Fibroblast of villous mesenchyme (primary cell): ENCODE results near the gene DST. TPM values are rescaled to one million over a fixed set of nuclear protein-coding genes. Genes with fewer than 3 reads are reported as not detected.
A peak's percentile ranks its signal among the peaks of the same experiment; 100 is the strongest.

Experiments used
- DNase-seq: peaks from one replicate; pipeline ENCODE4 v3.0.0-alpha.2; 2010; ENCODE audit warnings: low read depth
- H3K4me3 ChIP-seq: 2 replicates; pipeline ENCODE4 v1.5.1; 2011; ENCODE audit warnings: low read depth, mild to moderate bottlenecking, low read length
- total RNA-seq: library from RNA; depleted of rRNA; stranded (reverse); fragments of >200 nt; gene quantifications from 2 replicates; pipeline ENCODE4 v1.2.3, GENCODE V29; 2012
- TF ChIP-seq, protein P1 (sequence below): IDR thresholded peaks from 2 replicates; pipeline ENCODE4 v1.5.1; 2012; ENCODE audit warnings: low read depth, mild to moderate bottlenecking, low read length; ENCODE audit not compliant: insufficient read depth

Gene DST
- 312 and 509 TPM in 2 replicates for total RNA-seq

DNA sequence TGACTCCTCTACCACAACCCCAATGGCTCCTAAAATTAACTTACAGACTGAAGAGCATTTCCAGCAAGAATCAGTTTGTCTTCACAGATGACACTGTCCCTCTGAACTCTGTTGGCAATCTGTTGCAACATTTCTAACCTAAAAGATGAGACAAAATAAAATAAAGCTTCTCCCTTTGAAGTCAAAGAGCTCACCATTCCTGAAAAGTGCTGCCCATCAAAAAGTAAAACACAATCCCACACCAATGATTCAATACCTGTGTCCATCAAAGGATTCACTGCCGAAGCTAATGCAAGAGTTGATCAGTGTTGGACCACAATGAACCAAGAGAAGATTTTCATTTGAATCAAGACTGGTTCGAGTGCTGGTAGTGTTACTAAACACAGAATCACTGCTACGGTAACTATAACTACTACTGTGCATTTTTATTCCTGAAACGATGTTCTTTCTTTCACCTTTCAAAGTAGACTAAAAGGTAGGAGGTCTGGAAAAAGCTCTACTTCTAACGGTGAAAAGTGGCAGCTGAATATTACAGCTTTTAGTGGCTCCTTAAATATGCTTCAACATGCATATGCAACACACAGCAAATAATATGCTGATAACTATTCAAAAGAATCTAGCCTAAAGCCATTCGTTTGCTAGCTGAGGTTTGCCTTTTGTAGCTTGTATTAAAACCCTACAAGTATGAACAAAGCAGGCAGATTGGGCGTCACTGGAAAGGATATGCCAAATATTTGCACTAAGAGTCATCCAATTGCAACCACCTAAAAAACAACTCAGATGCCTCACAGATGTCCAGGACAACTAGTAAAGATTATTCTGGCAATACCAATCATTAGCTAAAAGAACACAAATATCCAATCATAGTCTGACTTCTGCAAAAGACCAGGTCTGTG lies at the start of gene DST:
Gene DST, minus strand, starts transcription at position 524 of the 896 bp plus-strand sequence.
- DNase-seq, result peak; percentile 95
- no peak within 1 kb of the TSS for H3K4me3 ChIP-seq
- TF ChIP-seq, protein P1, sequence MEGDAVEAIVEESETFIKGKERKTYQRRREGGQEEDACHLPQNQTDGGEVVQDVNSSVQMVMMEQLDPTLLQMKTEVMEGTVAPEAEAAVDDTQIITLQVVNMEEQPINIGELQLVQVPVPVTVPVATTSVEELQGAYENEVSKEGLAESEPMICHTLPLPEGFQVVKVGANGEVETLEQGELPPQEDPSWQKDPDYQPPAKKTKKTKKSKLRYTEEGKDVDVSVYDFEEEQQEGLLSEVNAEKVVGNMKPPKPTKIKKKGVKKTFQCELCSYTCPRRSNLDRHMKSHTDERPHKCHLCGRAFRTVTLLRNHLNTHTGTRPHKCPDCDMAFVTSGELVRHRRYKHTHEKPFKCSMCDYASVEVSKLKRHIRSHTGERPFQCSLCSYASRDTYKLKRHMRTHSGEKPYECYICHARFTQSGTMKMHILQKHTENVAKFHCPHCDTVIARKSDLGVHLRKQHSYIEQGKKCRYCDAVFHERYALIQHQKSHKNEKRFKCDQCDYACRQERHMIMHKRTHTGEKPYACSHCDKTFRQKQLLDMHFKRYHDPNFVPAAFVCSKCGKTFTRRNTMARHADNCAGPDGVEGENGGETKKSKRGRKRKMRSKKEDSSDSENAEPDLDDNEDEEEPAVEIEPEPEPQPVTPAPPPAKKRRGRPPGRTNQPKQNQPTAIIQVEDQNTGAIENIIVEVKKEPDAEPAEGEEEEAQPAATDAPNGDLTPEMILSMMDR, result no peak

DNA sequence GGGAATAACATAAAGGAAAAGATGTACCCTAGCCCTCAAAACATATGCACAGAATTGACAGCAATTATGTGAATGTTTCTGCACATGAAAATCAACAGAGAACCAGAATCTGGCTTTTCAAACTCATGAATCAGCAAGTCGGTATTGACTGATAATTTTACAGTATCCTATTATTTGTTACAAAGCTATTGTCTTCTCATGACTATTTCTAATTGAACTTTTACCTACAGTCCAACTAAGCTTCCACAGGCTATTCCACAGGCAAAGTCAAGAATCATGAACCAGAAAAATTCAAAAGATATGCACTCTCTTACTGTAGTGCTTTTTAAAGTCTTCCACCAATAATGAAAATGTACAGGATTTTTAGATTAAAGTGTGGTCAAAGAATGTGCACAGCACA lies 49.1 kb upstream of the DST start:
- TF ChIP-seq, protein P1, result no peak
- DNase-seq, result no peak
- H3K4me3 ChIP-seq, result peak overlapping the region; percentile 60

DNA sequence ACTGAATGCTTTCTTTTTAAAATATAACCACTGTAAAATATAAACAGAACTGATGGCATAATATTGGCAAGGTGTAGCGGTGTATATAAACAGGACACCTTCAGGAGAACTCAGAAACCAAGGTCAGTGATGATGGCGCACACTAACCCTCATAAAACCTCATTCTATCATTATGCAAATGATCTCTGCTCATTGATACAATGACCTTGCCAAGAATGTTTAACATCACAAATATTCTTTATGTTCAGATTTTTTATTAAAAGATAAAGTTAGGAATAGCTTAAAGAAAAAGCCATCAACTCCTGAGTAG lies 48.6 kb upstream of the DST start:
- TF ChIP-seq, protein P1, result no peak
- H3K4me3 ChIP-seq, result peak overlapping the region; percentile 60
- DNase-seq, result no peak

DNA sequence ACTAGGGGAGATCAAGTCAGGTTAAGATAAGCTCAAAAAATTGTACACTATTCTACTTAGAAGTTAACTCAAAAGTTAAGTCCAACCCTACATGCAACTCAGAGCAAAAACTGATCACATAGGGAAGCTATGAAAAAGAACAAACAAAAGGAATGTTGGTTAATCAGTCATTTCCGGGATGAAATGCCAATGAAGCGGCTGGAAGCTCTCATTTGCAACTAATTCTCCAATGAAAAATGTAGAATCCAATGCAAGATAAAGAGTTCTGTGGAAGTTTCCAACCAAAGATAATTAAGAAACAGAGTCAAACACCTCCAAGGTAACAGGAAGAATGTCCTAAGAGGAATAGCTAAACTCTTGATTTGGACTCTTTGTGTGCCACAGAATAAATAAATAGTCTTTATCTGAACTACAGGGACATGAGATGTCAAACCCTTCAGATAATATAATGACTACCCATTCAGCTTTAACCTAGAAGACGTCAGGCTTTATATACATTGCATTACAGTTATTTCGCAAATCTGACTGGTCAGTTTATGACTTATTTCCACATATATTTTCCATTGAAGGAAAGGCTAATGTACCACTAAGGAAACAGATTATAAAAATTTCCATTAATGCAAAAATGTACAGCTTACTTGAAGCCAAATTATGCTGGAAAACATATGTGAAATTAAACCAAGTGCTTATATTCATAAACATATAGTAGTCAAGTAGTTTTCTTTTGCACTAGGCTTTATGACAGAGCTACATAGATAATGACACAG lies 48.0 kb upstream of the DST start:
- peak; percentile 75 for DNase-seq
- H3K4me3 ChIP-seq, result peak overlapping the region; percentile 60
- TF ChIP-seq, protein P1, result no peak

DNA sequence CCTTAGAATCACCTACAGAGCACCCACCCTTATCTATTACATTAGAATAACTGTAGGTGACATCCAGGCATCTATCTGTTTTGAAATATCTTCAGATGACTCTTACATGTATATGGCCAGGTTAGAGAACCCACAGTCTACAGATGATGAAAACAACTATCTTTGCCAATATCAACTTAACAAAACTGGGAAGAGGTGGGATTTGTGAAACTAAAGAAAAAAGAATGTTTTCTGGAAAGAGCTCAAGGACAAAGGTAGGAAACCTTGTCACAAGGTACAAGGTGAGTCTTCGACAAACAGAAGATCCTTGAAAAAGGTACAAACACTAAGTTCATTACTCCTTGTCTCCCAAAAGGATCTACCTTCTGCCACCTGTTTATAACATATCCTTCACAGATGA lies 47.0 kb upstream of the DST start:
- DNase-seq, result no peak
- TF ChIP-seq, protein P1, result no peak
- H3K4me3 ChIP-seq, result peak overlapping the region; percentile 60

DNA sequence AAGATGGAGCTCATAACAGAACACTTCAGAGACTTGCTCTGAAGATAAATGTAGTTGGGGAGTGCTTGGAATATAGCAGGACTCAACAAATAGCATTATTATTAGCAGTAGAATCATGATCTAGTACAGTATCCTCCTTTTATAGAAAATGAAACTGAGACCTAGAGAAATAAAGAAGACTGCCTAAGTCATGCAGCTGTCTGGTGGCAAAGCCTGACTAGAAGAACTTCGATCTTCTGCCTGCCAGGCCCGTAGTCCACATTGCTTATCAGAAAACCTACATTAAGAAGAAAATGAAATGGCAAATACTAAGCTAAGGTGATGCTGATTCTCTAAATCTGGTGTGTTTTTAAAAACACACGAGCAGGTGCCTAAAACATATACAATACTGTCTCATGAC lies 46.4 kb upstream of the DST start:
- peak overlapping the region; percentile 60 for H3K4me3 ChIP-seq
- DNase-seq, result no peak
- TF ChIP-seq, protein P1, result no peak
